ENCODE results near the gene NPRL2. TPM values are rescaled to one million over a fixed set of nuclear protein-coding genes. Genes with fewer than 3 reads are reported as not detected.

The NPRL2 gene
- total and polyA plus RNA-seq, 2 experiments from 2014 or later = 22.3 to 27.7 TPM

- no peak for TF ChIP-seq ZNF331 (CRISPR knock-in tag; IDR thresholded peaks at IDR 0.05; ENCODE audit: low read depth)
- no peak for TF ChIP-seq ZNF114 (CRISPR knock-in tag; IDR thresholded peaks at IDR 0.05)
- TF ChIP-seq JUNB (IDR thresholded peaks at IDR 0.05; ENCODE audit: unreplicated experiment) = no peak
- TF ChIP-seq POLR2AphosphoS5 (IDR thresholded peaks at IDR 0.05; ENCODE audit: low read depth) = no peak
- TF ChIP-seq CTCF (conservative IDR thresholded peaks at IDR 0.05; ENCODE audit: low read depth in 2 of 2) = no peak
- no peak for TF ChIP-seq ZNF462 (CRISPR knock-in tag; IDR thresholded peaks at IDR 0.05)
- TF ChIP-seq CREB1 (CRISPR knock-in tag; IDR thresholded peaks at IDR 0.05; ENCODE audit: low read depth) = no peak
- TF ChIP-seq STAT1 (IDR thresholded peaks at IDR 0.05; ENCODE audit: unreplicated experiment) = no peak
- TF ChIP-seq EZH2 (IDR thresholded peaks at IDR 0.05; ENCODE audit: low read depth, unreplicated experiment) = no peak
- TF ChIP-seq ETS1 (IDR thresholded peaks at IDR 0.05) = no peak
- no peak for TF ChIP-seq REST (IDR thresholded peaks at IDR 0.05; ENCODE audit: unreplicated experiment)
- Histone ChIP-seq H3K27me3 (ENCODE audit: insufficient read depth) (no peaks in the 10 kb centered on the region), H3K4me3 (peak overlapping the region; percentile 97), H3K79me2 (replicated peaks; ENCODE audit: insufficient read depth) (peaks cover 39% of the 10 kb centered on the region), H3F3A (replicated peaks; ENCODE audit: low read depth) (peaks cover 23% of the 10 kb centered on the region; the same call in 1 of the 2 replicates), H4K20me1 (replicated peaks; ENCODE audit: insufficient read depth) (peaks cover 13% of the 10 kb centered on the region; the same call in 1 of the 2 replicates), H3K36me3 (ENCODE audit: insufficient read depth) (peaks cover 8% of the 10 kb centered on the region), H3K4me2 (peak overlapping the region; percentile 99), H2AFZ (no peak overlapping the region), H3K27ac (ENCODE audit: low read depth) (peak overlapping the region; percentile 88; the same call in 1 of the 2 replicates), H3K4me1 (ENCODE audit: insufficient read depth) (peaks cover 21% of the 10 kb centered on the region), H3K9me2 (ENCODE audit: insufficient read depth) (no peaks in the 10 kb centered on the region)
- no peak for DNase-seq (ENCODE audit: low spot score)
- no peak for ATAC-seq
- Mint-ChIP-seq H3K4me3 (peak overlapping the region; percentile 86), H3K9me3 (no peaks in the 10 kb centered on the region), H3K27me3 (ENCODE audit: insufficient read depth, low read depth, poor library complexity) (peaks cover 14% of the 10 kb centered on the region), H3K36me3 (ENCODE audit: low read depth) (peaks cover 38% of the 10 kb centered on the region), H3K4me1 (peaks cover 46% of the 10 kb centered on the region), H3K27ac (peak overlapping the region; percentile 59)
Observed at GRCh38 chr3:50323092-50323600, 27.4 kb downstream of the NPRL2 start.
